Measurements from ENCODE around the gene TUBA8.
"Not testable (repeated sequence)": the region's sequence is repeated elsewhere in the genome, so short reads cannot be mapped to it uniquely, and the experiment has no call there.

Gene TUBA8

DNA sequence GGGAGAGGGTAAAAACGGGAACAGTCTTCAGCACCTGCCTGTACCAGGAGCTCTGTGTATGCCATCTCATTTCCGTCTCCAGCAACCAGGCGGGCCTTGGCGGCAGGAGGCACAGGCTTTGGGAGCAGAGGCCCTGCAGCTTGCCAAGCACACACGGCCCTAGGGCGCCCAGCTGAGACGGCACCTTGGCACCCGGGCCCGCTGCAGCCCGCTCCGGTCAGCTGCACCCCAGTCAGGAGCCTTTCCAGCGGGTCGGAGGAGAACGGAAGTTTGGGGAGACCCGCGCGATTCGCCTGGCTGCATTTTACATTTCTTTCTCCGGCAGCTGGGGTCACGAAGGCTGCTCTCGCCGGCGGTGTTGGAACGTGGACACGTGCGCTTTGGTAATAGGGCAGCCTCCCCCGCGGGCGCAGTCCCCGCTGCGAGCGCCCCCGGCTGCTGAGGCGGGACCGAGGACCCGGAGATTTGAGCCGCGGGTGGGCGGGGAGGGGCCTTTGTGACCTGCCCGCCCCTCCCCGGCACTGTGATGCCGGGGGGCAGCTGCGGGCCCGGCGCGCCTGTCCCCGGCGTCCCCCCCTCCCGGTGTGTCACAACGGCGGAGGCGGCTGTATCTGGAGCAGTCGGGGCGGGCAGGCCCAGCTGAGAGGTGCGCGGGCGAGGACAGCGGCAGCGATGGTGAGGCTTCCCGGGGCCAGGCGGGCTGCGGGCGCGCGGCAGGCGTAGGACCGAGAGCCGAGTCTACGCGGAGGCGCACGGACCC, at the start of gene TUBA8:
TUBA8 (plus strand) TSS at position 616 of the 760 bp plus-strand sequence; CDS start at position 673, 57 bp downstream.
- DNase-seq, result no peak

GRCh38 chr22:18062421-18062820, 48.2 kb upstream of the TUBA8 start:
- DNase-seq, result no peak

- DNase-seq, result no peak
Observed at GRCh38 chr22:18063306-18063705, 47.3 kb upstream of the TUBA8 start.

- DNase-seq, result not testable (repeated sequence)
Observed at GRCh38 chr22:18063715-18064114, 46.9 kb upstream of the TUBA8 start.

DNA sequence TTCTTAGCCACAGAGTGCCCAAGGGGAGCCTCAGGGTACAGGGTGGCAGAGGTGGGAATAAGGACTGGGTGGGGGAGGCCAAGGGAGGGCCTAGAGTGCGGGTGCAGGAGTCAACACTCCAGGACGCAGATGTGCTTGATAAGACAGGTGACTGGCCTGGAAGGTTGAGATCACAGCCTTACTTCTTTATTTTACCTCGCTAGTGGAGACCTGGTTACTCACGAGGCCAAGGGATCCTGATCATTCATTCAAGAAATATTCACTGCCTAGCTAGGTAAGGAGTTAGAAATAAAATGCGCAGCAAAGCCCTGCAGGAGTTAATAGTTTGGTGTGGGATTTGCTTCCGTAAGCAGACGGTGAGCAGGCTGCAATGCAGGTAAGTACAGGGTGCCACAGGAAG, 46.0 kb upstream of the TUBA8 start:
- DNase-seq, result no peak

DNA sequence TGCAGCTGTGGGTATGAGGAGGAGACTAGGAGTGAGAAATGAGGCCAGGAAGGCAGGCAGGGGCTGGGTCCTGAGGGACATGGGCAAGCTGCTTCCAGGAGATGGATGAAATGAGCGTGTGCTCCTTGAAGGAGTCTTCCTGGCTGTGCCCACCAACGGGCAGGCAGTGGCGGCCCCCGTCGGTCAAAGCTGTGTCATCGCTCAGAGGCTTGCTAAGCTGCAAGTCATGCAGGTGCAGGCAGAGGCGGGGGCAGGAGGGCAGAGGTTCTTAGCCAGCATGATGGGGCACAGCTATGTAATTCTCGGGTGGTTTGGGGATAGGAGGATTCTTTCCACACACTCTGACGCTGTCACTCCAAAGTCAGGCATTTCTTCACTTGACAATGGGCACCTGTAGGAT, 45.4 kb upstream of the TUBA8 start:
- no peak for DNase-seq

DNA sequence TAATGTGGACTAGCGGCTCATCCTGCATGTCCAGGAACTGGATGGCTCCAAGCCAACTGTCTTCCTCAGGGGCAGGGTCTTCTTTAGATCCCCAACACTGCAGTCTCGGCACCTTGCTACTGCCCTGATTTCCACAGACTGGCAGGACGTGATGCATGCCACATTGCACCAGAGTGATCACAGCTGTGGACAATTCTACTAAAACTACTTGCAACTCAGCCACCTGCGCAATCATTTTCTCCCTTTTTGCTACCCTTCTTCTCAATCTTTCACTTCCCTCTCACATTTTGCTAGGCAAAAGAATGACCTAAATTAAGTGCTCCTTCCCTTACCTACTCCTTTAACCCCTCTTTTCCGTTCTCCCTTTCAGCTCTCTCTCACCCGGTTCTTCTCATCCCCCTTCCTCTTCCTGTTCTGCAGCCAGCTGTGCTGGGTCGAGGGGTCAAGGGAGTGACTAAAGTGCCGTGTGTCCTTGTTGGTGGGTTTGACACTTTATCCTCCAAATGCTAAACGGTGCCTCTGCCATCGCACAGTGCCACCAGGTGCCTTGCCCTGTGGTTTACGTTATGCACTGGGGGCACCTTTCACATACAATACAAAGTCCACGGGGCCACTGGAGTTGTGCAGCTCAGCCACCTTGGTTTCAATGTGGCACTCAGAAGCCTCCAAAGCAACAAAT, 44.3 kb upstream of the TUBA8 start:
- DNase-seq, result no peak

- no peak for DNase-seq
Observed at GRCh38 chr22:18067121-18067520, 43.5 kb upstream of the TUBA8 start.

- no peak for DNase-seq
Observed at GRCh38 chr22:18067548-18068341, 42.9 kb upstream of the TUBA8 start.

GRCh38 chr22:18068381-18068988, 42.1 kb upstream of the TUBA8 start:
- DNase-seq, result no peak

GRCh38 chr22:18069041-18069440, 41.6 kb upstream of the TUBA8 start:
- DNase-seq, result no peak

DNA sequence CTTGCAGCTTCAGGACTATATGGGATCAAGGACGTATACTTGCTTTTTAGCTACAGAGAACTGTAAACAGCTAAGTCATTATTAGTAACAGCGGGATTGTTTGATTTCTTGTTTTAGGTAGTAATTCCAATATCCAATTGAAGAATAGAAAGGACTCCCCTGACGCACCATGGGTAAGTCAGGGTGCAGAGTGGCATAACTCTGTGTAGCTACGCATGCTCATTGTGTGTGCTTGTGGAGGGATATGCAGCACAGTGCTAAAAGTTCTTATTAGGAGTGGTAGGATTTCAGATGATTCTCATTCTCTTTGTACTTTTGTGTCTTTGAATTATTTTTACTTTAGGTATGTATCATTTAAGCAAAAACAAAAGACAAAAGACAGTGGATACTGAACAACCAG, 40.6 kb upstream of the TUBA8 start:
- no peak for DNase-seq

- DNase-seq, result no peak
Observed at GRCh38 chr22:18070556-18071306, 39.9 kb upstream of the TUBA8 start.

DNA sequence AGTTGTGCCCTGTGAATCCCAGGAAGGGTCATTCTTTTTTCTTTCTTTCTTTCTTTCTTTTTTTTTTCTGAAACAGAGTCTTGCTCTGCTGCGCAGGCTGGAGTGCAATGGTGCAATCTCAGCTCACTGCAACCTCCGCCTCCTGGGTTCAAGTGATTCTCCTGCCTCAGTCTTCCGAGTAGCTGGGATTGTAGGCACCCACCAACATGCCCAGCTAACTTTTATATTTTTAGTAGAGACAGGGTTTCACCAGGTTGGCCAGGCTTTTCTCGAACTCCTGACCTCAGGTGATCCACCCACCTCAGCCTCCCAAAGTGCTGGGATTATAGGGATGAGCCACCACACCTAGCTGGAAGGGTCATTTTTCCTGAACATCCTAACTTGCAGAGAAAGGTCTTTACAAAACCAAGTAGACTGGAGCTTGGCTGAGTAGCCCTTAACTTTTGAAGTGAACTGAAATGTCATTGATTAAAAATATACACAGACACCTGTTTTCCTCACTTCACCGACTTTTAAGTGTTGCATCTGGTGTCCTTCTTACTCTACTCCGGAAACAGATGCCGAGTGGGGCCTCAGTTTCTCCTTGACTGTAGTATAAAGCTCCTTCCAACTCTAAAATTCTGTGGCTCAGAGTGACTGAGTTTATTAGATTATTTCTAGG, 39.2 kb upstream of the TUBA8 start:
- not testable (repeated sequence) for DNase-seq

DNA sequence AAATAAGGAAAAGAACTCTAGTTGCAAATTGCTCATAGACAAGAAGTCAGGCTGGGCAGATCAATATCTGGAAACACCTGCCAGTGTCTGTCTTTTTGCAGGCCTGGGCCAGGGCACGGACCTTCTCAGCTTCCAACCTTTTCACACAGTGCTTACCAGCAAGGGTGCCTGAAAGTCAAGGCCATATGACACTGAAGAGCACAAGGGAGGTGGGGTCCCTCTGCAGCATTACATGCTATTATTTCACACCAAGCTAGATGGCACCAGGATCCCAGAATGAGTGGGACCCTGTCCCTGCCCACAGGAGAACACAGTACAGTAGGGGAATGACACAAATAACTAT, 38.7 kb upstream of the TUBA8 start:
- DNase-seq, result no peak

DNA sequence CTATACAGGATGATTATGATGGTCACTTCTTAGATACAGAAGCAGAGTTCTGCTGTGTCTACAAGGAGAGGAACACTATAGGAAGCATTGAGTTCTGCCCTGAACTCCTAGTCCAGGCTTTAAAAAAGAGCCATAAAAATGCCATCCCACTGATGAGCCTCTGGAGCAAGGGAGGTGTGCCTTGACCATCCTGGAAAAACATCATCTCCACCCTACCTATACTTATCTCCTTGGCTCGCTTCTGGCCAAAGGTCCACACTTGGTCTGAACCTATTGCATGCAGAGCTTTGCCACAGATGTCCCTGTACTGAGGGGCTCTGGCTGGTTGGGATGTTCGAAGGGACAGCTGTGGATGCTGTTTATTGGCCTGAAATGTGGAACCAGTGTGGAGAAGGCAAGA, 37.1 kb upstream of the TUBA8 start:
- no peak for DNase-seq

DNA sequence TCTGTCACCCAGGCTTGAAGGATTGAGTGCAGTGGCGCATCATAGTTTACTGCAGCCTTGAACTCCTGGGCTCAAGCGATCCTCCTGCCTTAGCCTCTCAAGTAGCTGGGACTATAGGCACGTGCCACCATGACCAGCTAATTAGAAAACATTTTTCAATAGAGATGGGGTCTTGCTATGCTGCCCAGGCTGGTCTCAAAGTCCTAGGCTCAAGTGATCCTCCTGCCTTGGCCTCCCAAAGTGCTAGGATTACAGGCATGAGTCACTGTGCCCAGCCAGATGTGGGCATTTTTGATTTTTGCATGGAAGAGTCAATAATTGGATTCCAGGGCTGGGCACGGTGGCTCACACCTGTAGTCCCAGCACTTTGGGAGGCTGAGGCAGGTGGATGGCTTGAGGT, 36.7 kb upstream of the TUBA8 start:
- DNase-seq, result not testable (repeated sequence)

DNA sequence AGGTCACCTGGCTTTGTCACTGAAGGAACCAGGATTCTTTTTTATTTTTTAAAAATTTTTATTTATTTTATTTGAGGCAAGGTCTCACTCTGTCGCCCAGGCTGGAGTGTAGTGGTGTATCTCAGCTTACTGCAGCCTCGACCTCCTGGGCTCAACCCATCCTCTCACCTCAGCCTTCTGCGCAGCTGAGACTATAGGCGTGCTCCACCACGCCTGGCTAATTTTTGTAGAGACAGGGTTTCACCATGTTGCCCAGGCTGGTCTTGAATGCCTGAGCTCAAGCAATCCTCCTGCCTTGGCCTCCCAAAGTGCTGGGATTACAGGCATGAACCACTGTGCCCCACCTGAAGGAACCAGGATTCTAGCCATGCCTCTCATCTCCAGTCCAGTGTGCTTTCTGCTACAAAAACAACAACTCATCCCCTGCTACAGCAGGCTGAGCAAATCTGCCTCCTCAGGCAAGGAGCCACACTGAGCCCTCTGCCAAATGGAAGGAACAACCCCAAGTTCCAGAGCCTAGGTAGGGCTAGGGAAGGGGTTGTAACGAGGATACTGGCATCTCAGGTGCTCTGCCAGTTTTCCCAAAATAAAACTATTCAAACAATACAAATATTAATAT, 35.4 kb upstream of the TUBA8 start:
- no peak for DNase-seq

DNA sequence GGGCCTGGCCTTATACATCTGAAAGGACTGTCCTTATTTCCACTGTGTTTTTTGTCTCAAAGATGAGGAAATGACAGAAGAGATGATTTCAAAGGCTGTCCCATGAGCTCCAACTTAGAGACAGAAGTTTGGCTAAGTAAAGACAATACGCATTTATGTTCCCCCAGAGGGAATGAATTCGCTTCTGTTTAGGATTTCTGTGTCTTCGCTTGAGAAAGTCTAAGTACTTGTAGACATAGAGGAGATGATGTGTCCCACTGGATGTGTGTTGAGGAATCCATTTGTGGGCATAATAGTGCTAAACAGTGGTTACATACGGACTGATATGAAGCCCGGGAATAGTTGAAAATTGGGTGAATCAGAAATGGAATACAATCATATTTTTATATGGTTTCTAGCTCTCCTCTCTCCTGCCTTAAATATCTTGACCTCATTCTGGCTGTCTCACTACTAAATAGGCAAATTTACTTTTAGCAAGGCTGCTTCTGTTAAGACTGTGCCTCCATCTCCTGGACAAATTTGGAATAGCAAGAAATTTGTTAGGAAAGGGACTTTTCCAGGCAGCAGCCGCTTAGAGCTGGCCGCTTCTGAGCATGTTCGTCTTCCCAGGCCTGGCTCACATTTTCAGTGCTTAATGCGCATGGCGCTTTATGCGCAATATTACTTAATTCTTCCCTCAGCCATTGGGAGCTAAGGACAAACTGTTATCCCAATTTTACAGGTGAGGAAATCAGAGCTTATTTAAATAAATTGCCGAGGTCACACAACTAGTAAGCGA, 34.7 kb upstream of the TUBA8 start:
- peak; percentile 54 for DNase-seq

- DNase-seq, result no peak
Observed at GRCh38 chr22:18077087-18077638, 33.4 kb upstream of the TUBA8 start.

All from NCI-H2107 (cell line).